ENCODE measurements around the gene ROR1.

GRCh38 chr1:63855942-63856341 lies 82.1 kb downstream of the ROR1 start:
- TF ChIP-seq POLR2A (IDR thresholded peaks at IDR 0.05) = no peak
- TF ChIP-seq CTCF (IDR thresholded peaks at IDR 0.05) = no peak

All from uterus (tissue), 2 donors.